Measurements from ENCODE around the gene CC2D2B. TPM values are rescaled to one million over a fixed set of nuclear protein-coding genes. Genes with fewer than 3 reads are reported as not detected.
A peak's percentile ranks its signal among the peaks of the same experiment; 100 is the strongest.

Gene CC2D2B
- total and polyA plus RNA-seq, 2 experiments from 2014 or later, result 0.24 to 0.92 TPM

- no peaks in the 10 kb centered on the region for H3K36me3 Mint-ChIP-seq (ENCODE audit: low read depth)
- Histone ChIP-seq H4K20me1 (replicated peaks; ENCODE audit: insufficient read depth) (no peaks in the 10 kb centered on the region), H3K36me3 (ENCODE audit: insufficient read depth) (no peaks in the 10 kb centered on the region), H3K27me3 (ENCODE audit: insufficient read depth) (no peaks in the 10 kb centered on the region), H2AFZ (peak overlapping the region; percentile 52), H3K4me2 (no peak overlapping the region), H3K4me3 (no peak overlapping the region), H3K27ac (ENCODE audit: low read depth) (no peak overlapping the region), H3K4me1 (ENCODE audit: insufficient read depth) (no peaks in the 10 kb centered on the region), H3F3A (replicated peaks; ENCODE audit: low read depth) (no peaks in the 10 kb centered on the region), H3K79me2 (replicated peaks; ENCODE audit: insufficient read depth) (no peaks in the 10 kb centered on the region), H3K9me2 (ENCODE audit: insufficient read depth) (no peaks in the 10 kb centered on the region)
- ATAC-seq (peak; percentile 82), DNase-seq (ENCODE audit: low spot score) (peak; percentile 30)
- H3K9me3 Mint-ChIP-seq, result no peaks in the 10 kb centered on the region
- H3K4me3 Mint-ChIP-seq, result no peak overlapping the region
- no peak for TF ChIP-seq JUNB (IDR thresholded peaks at IDR 0.05; ENCODE audit: unreplicated experiment)
- peak in 1 of 2 experiments; percentile 32; a peak in 2 of 4 replicates for TF ChIP-seq CTCF (conservative IDR thresholded peaks at IDR 0.05; ENCODE audit: low read depth in 2 of 2)
- TF ChIP-seq EZH2phosphoT487 (IDR thresholded peaks at IDR 0.05; ENCODE audit: unreplicated experiment), result no peak
- TF ChIP-seq REST (IDR thresholded peaks at IDR 0.05; ENCODE audit: unreplicated experiment), result peak; percentile 37
- no peak for TF ChIP-seq ZNF462 (CRISPR knock-in tag; IDR thresholded peaks at IDR 0.05)
- peaks cover 13% of the 10 kb centered on the region; the same call in 2 of the 3 replicates for H3K4me1 Mint-ChIP-seq
- H3K27me3 Mint-ChIP-seq (ENCODE audit: insufficient read depth, low read depth, poor library complexity), result no peaks in the 10 kb centered on the region
- H3K27ac Mint-ChIP-seq, result no peak overlapping the region; the same call in 1 of the 2 replicates
These were observed 13.1 kb downstream of the CC2D2B start for GRCh38 chr10:95920798-95921426.

Measured in GM23338 (cell line).